ENCODE results near the gene ADAM12. TPM values are rescaled to one million over a fixed set of nuclear protein-coding genes. Genes with fewer than 3 reads are reported as not detected.

The ADAM12 gene
- total RNA-seq, 1 experiment from 2014 or later: not detected

- H3K36me3 Mint-ChIP-seq (ENCODE audit: insufficient read depth, unreplicated experiment): no peaks in the 10 kb centered on the region
- H3K27me3 Mint-ChIP-seq (ENCODE audit: unreplicated experiment): peaks cover 30% of the 10 kb centered on the region
- CTCF ChIA-PET: no interaction called here
- no peak overlapping the region for H3K4me3 Mint-ChIP-seq (ENCODE audit: low read depth, unreplicated experiment)
- no peak overlapping the region for H3K27ac Mint-ChIP-seq (ENCODE audit: unreplicated experiment)
- H3K9me3 Mint-ChIP-seq (ENCODE audit: low read depth, unreplicated experiment): no peaks in the 10 kb centered on the region
- no peaks in the 10 kb centered on the region for H3K4me1 Mint-ChIP-seq (ENCODE audit: low read depth, unreplicated experiment)
- TF ChIP-seq CTCF (IDR thresholded peaks at IDR 0.05; ENCODE audit: unreplicated experiment): no peak
- BruUV-seq (replicated peaks): no TSS peak
- intact Hi-C loops (cut with micrococcal nuclease; ENCODE audit: unreplicated experiment): no loop called here
- no peak for DNase-seq
These were observed 189.6 kb downstream of the ADAM12 start for GRCh38 chr10:126198681-126199080.

- TF ChIP-seq CTCF (IDR thresholded peaks at IDR 0.05; ENCODE audit: unreplicated experiment): no peak
- BruUV-seq (replicated peaks): no TSS peak
- DNase-seq: no peak
- no peak overlapping the region for H3K27ac Mint-ChIP-seq (ENCODE audit: unreplicated experiment)
- no peaks in the 10 kb centered on the region for H3K36me3 Mint-ChIP-seq (ENCODE audit: insufficient read depth, unreplicated experiment)
- intact Hi-C loops (cut with micrococcal nuclease; ENCODE audit: unreplicated experiment): no loop called here
- H3K4me1 Mint-ChIP-seq (ENCODE audit: low read depth, unreplicated experiment): no peaks in the 10 kb centered on the region
- no peak overlapping the region for H3K4me3 Mint-ChIP-seq (ENCODE audit: low read depth, unreplicated experiment)
- H3K27me3 Mint-ChIP-seq (ENCODE audit: unreplicated experiment): peaks cover 30% of the 10 kb centered on the region
- H3K9me3 Mint-ChIP-seq (ENCODE audit: low read depth, unreplicated experiment): no peaks in the 10 kb centered on the region
- CTCF ChIA-PET: no interaction called here
These were observed 191.2 kb downstream of the ADAM12 start for GRCh38 chr10:126197036-126197543.

GRCh38 chr10:126196281-126196680 is 192.0 kb downstream of the ADAM12 start:
- CTCF ChIA-PET: no interaction called here
- no peak for TF ChIP-seq CTCF (IDR thresholded peaks at IDR 0.05; ENCODE audit: unreplicated experiment)
- no TSS peak for BruUV-seq (replicated peaks)
- H3K9me3 Mint-ChIP-seq (ENCODE audit: low read depth, unreplicated experiment): no peaks in the 10 kb centered on the region
- no peaks in the 10 kb centered on the region for H3K4me1 Mint-ChIP-seq (ENCODE audit: low read depth, unreplicated experiment)
- no peak overlapping the region for H3K27ac Mint-ChIP-seq (ENCODE audit: unreplicated experiment)
- no peak overlapping the region for H3K4me3 Mint-ChIP-seq (ENCODE audit: low read depth, unreplicated experiment)
- DNase-seq: no peak
- H3K27me3 Mint-ChIP-seq (ENCODE audit: unreplicated experiment): peaks cover 33% of the 10 kb centered on the region
- intact Hi-C loops (cut with micrococcal nuclease; ENCODE audit: unreplicated experiment): no loop called here
- H3K36me3 Mint-ChIP-seq (ENCODE audit: insufficient read depth, unreplicated experiment): no peaks in the 10 kb centered on the region

GRCh38 chr10:126191192-126191591 is 197.1 kb downstream of the ADAM12 start:
- H3K36me3 Mint-ChIP-seq (ENCODE audit: insufficient read depth, unreplicated experiment): no peaks in the 10 kb centered on the region
- CTCF ChIA-PET: no interaction called here
- H3K27me3 Mint-ChIP-seq (ENCODE audit: unreplicated experiment): peaks cover 51% of the 10 kb centered on the region
- DNase-seq: no peak
- intact Hi-C loops (cut with micrococcal nuclease; ENCODE audit: unreplicated experiment): no loop called here
- no peak overlapping the region for H3K27ac Mint-ChIP-seq (ENCODE audit: unreplicated experiment)
- no peaks in the 10 kb centered on the region for H3K9me3 Mint-ChIP-seq (ENCODE audit: low read depth, unreplicated experiment)
- no peak for TF ChIP-seq CTCF (IDR thresholded peaks at IDR 0.05; ENCODE audit: unreplicated experiment)
- no peak overlapping the region for H3K4me3 Mint-ChIP-seq (ENCODE audit: low read depth, unreplicated experiment)
- no TSS peak for BruUV-seq (replicated peaks)
- no peaks in the 10 kb centered on the region for H3K4me1 Mint-ChIP-seq (ENCODE audit: low read depth, unreplicated experiment)

Data from Calu3 (cell line).